ENCODE measurements around the gene AMTN. TPM values are rescaled to one million over a fixed set of nuclear protein-coding genes. Genes with fewer than 3 reads are reported as not detected.
A peak's percentile ranks its signal among the peaks of the same experiment; 100 is the strongest.

Gene AMTN
- total and polyA plus RNA-seq, 7 donors, result not detected

DNA sequence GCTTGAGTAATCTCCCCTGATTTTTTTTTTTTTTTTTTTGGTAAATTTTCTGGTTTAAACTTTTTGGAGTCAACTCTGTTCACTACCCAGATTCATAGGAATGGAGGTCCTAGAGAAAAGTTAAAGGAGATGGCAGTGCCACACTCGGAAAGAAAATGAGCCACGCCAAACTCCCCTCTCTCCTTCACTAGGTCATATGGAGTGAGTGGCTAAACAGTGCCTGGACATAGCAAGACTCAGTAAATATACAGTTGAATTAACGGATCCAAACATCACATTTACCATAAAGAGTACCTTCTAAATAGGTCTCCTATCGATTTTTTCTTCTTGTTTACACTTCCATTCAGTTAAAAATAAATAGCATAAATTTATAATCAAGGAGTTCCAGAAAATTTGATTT, 13.6 kb upstream of the AMTN start:
- no peak overlapping the region for H3K4me3 ChIP-seq
- WGBS, 3 donors, result 42 to 47% (median 45%) methylated on average over 4 of the region's 4 CpGs
- no peaks in the 10 kb centered on the region for H3K36me3 ChIP-seq (ENCODE audit: insufficient read depth in 1 of 2, low read depth in 1 of 2)
- H3K4me1 ChIP-seq, result no peaks in the 10 kb centered on the region
- no peak for ATAC-seq
- TF ChIP-seq, protein P1, sequence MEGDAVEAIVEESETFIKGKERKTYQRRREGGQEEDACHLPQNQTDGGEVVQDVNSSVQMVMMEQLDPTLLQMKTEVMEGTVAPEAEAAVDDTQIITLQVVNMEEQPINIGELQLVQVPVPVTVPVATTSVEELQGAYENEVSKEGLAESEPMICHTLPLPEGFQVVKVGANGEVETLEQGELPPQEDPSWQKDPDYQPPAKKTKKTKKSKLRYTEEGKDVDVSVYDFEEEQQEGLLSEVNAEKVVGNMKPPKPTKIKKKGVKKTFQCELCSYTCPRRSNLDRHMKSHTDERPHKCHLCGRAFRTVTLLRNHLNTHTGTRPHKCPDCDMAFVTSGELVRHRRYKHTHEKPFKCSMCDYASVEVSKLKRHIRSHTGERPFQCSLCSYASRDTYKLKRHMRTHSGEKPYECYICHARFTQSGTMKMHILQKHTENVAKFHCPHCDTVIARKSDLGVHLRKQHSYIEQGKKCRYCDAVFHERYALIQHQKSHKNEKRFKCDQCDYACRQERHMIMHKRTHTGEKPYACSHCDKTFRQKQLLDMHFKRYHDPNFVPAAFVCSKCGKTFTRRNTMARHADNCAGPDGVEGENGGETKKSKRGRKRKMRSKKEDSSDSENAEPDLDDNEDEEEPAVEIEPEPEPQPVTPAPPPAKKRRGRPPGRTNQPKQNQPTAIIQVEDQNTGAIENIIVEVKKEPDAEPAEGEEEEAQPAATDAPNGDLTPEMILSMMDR (IDR thresholded peaks at IDR 0.05), result no peak
- intact Hi-C loops (cut with DNase I), result loop anchor here in 1 of 2 donors (10.0 kb wide), 1 partner anchor 810 kb away; no protein-coding TSS in a partner anchor
- no peak for DNase-seq
- no peaks in the 10 kb centered on the region for H3K9me3 ChIP-seq
- no peak overlapping the region for H3K27ac ChIP-seq
- H3K27me3 ChIP-seq (ENCODE audit: insufficient read depth in 3 of 3, low read length in 2 of 3), result no peaks in the 10 kb centered on the region

DNA sequence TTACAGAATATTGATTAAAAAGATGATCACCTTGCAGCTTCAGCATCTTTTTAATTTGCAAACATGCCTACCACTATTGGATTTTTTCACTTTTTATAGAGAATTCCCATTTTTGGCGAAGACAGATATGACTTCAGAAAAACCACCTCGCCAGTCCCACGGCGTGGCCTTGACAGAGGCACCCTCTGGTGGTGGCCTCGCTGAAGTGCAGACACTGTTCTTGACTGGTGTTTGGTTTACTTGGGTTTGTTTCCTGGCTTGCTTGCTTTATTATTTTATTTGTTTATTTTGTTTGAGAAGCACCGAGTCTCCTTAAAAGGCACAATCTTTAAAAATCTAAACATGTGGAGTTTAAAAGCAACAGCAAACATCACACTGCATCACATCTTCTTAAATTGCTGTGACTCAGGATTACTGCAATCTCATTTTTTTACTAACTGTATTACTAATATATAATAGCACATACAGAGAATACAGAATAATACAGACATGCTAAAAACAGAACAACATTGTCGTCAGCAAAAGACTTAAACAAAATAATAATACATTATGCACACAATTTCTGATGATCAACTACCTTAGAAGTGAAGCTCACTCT, 13.1 kb upstream of the AMTN start:
- Histone ChIP-seq H3K4me1 (no peaks in the 10 kb centered on the region), H3K27ac (no peak overlapping the region), H3K4me3 (no peak overlapping the region), H3K36me3 (ENCODE audit: insufficient read depth in 1 of 2, low read depth in 1 of 2) (no peaks in the 10 kb centered on the region), H3K27me3 (ENCODE audit: insufficient read depth in 3 of 3, low read length in 2 of 3) (no peaks in the 10 kb centered on the region), H3K9me3 (no peaks in the 10 kb centered on the region)
- 5 to 7% (median 6%) methylated on average over 7 of the region's 7 CpGs for WGBS, 3 donors
- TF ChIP-seq, protein P1 (IDR thresholded peaks at IDR 0.05), result peak; percentile 66
- ATAC-seq (peak in 2 of 4 donors; percentile 57 to 58), DNase-seq (peak; percentile 13 to 58)
- intact Hi-C loops (cut with DNase I), result loop anchor here in 1 of 2 donors (10.0 kb wide), 1 partner anchor 810 kb away; no protein-coding TSS in a partner anchor

DNA sequence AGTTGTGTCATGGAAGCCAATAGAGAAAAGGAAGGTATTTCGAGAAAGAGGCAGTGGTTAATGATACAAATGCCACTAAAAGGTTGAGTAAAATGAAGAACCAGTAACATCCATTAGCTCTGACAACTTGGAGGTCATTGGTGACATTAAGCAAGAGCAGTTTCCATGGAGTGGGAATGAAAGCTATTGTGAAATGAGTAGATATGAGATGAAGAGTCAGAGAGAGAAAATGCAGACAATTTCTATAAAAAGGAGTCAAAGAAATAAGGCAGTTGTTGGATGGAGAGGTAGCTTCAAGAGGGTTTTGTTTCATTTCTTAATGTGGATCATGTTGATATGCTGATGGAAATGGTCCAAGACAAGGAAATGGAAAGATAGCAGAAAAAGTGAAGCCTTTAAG, 9.6 kb upstream of the AMTN start:
- ATAC-seq, result no peak
- H3K9me3 ChIP-seq, result no peaks in the 10 kb centered on the region
- TF ChIP-seq, protein P1 (IDR thresholded peaks at IDR 0.05), result no peak
- H3K4me3 ChIP-seq, result no peak overlapping the region
- no peaks in the 10 kb centered on the region for H3K36me3 ChIP-seq (ENCODE audit: insufficient read depth in 1 of 2, low read depth in 1 of 2)
- 35 to 48% (median 43%) methylated on average over 1 of the region's 1 CpG for WGBS, 3 donors
- no peak overlapping the region for H3K27ac ChIP-seq
- intact Hi-C loops (cut with DNase I), result loop anchor here in 1 of 2 donors (10.0 kb wide), 1 partner anchor 814 kb away; no protein-coding TSS in a partner anchor
- no peaks in the 10 kb centered on the region for H3K4me1 ChIP-seq
- no peak for DNase-seq
- H3K27me3 ChIP-seq (ENCODE audit: insufficient read depth in 3 of 3, low read length in 2 of 3), result no peaks in the 10 kb centered on the region

DNA sequence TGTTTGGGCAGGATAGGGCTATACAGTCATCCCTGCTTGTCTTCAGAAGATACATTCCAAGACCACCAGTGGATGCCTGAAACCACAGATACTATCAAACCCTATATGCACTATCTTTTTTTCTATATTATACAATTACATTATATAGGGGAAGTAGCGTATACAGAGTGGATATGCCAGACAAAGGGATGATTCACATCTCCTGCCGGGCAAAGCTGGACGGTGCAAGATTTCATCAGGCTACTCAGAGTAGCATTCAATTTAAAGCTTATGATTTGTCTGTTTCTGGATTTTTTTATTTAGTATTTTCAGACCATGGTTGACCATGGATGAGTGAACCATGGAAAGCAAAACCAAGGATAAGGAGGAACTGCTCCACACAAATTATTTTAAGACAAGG, 7.0 kb upstream of the AMTN start:
- whole genome bisulfite sequencing, 3 donors, result 86 to 96% (median 90%) methylated on average over 3 of the region's 3 CpGs
- no peaks in the 10 kb centered on the region for H3K36me3 ChIP-seq (ENCODE audit: insufficient read depth in 1 of 2, low read depth in 1 of 2)

More for the DNA sequence above, 7.0 kb upstream of the AMTN start:
- Histone ChIP-seq H3K27ac (no peak overlapping the region), H3K4me1 (no peaks in the 10 kb centered on the region), H3K9me3 (no peaks in the 10 kb centered on the region), H3K4me3 (no peak overlapping the region), H3K27me3 (ENCODE audit: insufficient read depth in 3 of 3, low read length in 2 of 3) (no peaks in the 10 kb centered on the region)
- TF ChIP-seq, protein P1 (IDR thresholded peaks at IDR 0.05), result no peak
- no peak for DNase-seq
- ATAC-seq, result no peak
- intact Hi-C loops (cut with DNase I), result no loop called here

Measured in psoas muscle (tissue), 8 donors.